GM19467 (cell line): Measurements from ENCODE around the gene TMEM254.
"Not testable (repeated sequence)": the region's sequence is repeated elsewhere in the genome, so short reads cannot be mapped to it uniquely, and the experiment has no call there.

Source experiments
- ATAC-seq: cut with Tn5 transposase; IDR thresholded peaks from one replicate; pipeline ENCODE4 v1.9.1; 2021; ENCODE audit warnings: mild to moderate bottlenecking, moderate library complexity; ENCODE audit not compliant: unreplicated experiment

Gene TMEM254, protein sequence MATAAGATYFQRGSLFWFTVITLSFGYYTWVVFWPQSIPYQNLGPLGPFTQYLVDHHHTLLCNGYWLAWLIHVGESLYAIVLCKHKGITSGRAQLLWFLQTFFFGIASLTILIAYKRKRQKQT

DNA sequence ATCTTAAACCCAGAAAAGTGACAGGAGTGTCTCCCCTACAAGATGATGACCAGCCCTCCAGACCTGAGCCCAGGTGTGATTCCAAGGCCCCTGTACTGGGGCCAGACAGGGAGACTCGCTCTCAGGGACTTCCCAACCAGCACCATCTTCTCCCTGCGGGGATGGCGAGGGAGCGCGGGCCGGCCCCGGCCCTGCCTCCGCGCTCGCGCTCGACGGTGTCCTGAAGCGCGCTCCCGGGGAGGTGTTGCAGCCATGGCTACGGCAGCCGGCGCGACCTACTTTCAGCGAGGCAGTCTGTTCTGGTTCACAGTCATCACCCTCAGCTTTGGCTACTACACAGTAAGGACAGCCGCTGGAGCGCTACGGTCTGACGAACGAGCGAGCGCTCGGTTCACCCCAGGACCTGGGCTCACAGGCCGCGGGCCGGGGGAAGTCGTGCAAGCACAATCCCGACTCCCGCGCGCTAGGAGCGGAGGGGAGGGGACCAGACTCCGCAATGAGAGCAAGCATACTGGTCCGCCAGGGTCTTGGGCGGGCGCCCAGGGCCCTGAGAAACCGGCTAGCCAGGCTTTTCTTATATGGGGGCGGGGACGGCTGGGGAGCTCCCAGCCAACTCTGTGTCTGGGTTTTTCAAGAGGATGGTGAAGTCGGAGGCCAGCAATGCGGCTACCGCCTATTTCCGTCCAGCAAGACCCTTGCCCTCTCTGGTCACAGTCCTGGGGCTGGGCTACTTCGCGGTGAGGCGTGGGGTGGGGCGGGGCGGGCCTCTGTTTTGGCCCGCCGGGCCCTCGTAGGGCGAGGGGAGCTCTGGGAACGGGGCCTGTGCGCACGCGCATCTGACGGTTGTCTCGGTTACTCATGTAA is at the start of gene TMEM254:
Gene TMEM254 (plus strand): TSS at position 218 of the 864 bp plus-strand sequence. CDS start 35 bp downstream, at position 253.
- ATAC-seq, result peak; percentile 92

DNA sequence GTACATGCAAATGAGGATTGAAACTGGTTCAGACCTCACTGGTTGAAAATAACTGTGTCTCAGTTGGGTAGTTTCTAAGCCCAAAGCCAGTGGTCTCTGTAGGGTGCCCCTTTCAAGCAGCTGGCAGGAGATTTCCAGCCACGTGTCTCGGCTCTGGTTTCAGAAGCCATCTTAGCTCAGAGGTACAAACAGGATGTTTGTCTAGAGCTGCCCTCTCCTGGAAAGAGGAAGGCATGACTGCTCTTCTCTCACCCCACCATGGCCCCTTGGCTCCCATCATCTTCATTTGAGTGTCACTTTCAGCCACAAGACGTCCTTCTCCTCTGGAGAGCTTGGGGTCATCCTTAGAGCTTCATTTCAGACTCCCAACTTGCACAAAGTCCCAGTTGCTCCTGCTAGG is 49.3 kb upstream of the TMEM254 start:
- ATAC-seq, result peak; percentile 89

DNA sequence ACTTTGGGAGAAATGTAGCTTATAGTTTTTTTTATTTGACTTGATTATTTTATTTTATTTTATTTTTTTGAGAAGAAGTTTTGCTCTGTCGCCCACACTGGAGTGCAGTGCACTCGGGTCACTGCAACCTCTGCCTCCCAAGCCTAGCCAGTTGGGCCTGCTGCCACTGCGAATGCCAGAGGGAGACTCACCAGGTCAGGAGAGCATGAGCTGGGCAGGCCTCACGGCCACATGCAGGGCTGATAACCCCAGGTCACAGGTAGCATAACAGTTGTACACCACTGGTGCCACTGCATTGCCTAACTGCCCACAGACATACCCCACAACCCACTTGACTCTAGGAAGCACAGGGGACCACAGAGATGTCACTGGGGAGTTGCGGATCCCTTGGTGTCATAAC is 48.6 kb upstream of the TMEM254 start:
- ATAC-seq, result not testable (repeated sequence)

DNA sequence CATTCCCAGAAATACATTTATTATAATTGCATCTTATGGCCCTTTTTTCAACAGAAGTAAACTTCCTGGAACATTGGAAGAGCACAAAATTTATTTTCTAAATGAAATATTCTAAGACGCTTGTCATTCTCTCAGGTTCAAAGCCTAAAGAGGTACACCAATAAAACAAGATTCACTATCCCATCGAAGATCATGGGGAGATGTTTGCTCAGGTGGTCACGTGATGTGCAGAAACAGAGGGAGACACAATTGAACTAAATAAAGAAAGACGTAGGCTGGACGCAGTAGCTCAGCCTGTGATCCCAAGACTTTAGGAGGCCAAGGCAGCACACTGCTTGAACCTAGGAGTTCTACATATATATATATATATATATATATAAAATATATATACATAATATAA is 46.0 kb upstream of the TMEM254 start:
- ATAC-seq, result no peak

DNA sequence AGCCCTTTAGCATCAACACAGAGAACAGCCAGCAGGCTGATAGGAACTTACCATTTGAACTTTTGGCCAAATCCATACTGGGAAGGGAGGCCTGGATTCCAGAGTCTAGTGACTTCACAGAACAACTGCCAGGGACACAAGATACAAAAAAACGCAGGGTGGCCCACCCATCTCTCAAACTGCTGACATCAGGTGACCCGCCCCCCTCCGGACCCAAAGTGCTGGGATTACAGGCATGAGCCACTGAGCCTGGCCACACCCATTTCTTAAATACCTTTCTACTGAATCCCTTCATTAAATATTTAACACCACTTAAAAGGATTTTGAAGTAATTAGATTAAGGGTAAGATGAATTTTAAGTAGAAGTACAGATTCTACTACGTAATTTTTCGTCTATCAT is 43.7 kb upstream of the TMEM254 start:
- not testable (repeated sequence) for ATAC-seq

DNA sequence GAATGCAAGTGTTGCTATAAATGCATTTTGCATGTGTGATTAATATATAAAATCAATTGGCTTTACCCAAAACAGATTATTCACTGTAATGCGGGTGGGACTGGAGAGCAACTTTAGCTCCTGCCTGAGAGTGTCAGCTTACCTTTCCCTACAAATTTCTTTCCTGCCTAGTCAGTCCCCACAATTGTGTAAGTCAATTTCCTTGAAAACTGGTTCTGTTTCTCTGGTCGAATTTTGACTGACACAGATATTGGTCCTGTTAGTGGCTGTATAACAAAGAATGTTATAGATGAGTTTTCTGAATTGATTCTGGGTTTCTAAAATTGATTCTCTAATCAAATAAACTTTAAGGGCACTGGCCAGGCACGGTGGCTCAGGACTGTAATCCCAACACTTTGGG is 43.0 kb upstream of the TMEM254 start:
- not testable (repeated sequence) for ATAC-seq

DNA sequence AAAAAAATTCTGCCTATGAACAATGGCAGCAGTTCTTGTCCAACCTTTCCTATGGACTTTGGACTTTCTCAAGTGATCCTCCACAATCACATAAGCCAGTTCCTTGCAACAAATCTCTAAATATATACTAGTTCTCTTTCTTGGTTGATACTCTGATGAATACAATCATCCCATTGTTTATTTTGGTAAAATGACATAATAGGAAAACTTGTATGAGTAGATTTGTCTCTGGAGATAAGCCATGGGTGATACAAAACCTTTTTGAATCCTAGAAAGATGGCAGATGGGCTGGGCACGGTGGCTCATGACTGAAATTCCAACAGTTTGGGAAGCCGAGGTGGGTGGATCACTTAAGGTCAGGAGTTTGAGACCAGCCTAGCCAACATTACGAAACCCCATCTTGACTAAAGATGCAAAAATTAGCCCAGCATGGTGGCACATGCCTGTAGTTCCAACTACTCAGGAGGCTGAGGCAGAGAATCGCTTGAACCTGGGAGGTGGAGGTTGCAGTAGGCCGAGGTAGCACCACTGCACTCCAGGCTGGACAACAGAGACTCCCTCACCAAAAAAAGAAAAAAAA is 41.5 kb upstream of the TMEM254 start:
- ATAC-seq, result not testable (repeated sequence)

DNA sequence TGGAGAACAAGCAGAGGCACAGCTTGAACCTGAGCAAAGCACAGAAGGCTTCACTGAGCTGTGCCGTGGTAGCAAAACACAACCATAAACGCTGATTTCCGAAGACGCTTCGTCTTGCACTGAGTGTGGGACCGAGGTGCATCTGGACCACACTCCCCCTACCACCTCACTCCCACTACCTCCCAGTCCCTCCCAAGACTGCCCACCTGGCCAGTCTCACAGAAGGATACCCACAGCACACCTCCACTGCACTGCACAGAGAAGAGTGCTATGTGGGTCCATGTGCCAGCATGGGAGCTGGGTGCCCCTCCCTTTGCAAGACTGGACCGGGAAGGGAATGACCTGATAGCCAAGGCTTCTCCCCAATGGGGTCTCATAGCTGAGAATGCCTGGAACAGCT is 40.2 kb upstream of the TMEM254 start:
- not testable (repeated sequence) for ATAC-seq

DNA sequence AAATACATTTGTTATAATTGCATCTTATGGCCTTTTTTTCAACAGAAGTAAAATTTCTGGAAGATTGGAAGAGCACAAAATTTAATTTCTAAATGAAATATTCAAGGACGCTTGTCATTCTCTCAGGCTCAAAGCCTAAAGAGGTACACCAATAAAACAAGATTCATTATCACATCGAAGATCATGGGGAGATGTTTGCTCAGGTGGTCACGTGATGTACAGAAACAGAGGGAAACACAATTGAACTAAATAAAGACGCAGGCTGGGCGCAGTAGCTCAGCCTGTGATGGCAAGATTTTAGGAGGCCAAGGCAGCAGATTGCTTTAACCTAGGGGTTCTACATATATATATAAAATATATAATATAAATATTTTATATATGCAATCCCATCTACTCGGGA is 37.3 kb upstream of the TMEM254 start:
- no peak for ATAC-seq

DNA sequence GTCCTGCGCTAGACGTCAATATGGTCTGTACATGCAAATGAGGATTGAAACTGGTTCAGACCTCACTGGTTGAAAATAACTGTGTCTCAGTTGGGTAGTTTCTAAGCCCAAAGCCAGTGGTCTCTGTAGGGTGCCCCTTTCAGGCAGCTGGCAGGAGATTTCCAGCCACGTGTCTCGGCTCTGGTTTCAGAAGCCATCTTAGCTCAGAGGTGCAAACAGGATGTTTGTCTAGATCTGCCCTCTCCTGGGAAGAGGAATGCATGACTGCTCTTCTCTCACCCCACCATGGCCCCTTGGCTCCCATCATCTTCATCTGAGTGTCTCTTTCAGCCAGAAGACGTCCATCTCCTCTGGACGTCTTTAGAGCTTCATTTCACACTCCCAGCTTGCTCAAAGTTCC is 33.5 kb upstream of the TMEM254 start:
- ATAC-seq, result not testable (repeated sequence)

DNA sequence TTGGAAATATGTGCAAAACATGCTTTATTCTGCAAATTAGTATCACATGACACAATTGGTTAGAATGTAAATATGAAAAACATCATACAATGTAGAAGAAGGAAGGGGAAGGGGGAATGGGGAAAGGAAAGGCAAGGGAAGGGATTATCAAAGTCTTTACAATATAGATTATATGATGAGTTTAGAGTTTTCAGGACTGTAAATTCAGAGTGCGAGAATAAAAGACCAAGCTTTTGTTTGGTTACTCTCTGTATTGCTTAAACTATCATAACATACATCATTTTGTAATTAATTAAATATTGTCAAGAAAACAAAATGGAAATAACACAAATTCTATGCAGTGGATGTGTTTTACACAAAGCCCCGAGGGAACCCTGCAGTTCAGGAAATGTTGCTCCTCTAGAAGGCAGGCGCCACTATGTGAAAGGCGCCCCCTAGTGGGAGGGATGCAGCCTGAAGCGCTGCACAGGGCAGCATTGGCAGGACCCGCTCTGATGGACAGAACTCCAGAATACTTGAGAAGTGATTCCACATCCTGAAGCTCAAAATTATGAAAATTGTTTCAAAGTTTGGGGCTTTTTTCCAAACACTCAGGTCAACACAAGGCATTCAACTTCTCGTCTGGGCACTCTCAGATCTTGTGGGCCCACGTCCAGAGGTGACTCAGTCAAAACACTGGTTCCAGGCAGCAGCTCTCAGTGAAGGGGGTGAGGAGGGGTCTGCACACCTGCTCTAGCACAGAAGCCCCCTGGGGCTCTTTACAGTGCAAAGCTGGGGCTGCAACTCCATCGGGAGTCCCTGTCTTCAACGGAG is 31.6 kb upstream of the TMEM254 start:
- ATAC-seq, result peak; percentile 73

DNA sequence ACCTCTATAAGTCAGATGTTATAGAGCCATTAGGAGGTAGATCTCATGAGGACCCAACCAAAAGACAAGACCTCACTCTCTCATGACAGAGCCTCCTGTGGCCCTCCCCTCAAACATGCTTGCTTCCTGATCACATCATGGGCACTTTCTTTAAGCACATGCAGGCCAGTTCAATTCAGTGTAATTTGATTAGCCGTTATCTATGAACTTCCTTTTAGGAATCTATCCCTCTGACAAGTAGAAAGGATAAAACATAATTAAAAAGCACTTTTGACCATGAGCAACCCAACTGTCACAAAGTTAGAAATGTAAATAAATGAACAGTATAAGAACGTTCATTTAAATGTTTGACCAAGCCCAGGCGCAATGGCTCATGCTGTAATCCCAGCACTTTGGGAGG is 27.7 kb upstream of the TMEM254 start:
- ATAC-seq, result no peak

DNA sequence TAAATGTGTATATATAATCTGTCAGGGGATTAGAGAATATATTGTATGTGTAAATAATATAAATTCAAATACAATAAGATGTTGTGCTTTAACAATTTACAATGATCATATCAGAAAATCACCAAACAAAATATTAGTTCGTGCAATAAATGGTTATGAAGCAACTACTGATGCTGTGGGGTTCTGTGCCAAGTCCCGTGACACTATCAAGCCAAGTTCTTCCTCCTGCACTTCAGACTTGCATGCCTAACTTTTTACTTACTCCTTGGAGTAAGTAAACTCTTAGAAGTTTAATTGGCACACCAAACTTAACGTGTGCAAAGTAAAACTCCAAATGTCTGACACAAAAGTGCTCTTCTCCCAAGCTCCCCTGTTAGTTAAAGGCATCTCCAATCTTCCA is 26.5 kb upstream of the TMEM254 start:
- ATAC-seq, result no peak

DNA sequence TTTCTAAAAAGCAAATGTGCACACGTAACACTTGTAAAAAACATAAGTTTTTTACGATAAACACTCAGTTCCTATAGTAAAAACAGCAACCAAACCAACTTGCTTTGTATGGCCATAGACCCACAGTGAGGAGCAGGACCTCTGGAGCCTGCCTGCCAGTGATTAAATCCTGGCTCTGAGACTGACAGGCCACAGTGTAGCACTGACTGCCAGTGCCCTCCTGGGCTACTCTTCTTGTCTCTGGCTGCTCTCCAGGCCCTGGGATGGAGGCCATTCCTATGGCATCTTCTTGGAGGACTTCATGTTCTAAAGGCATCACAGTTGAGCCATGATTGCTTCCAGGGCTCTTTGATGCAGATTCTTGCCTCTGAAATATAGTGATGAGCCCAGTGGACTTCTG is 22.7 kb upstream of the TMEM254 start:
- ATAC-seq, result no peak

DNA sequence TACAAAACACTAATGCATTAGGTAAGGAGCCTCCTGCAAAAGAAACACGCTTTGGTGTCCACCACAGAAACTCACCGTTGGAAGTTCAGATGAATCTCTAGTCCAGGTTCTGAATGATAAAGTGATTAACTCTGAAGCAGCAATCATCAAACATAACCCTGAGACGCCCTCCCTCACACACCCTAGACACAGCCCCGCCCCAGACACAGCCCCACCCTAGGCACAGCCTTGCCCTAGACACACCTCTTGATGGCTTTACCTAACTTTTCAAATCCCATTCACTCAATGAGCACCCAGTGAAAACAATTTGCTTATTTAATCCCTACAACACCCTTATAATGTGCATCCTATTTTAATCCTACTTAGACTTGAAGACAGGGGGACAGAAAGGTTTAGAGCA is 21.3 kb upstream of the TMEM254 start:
- no peak for ATAC-seq

DNA sequence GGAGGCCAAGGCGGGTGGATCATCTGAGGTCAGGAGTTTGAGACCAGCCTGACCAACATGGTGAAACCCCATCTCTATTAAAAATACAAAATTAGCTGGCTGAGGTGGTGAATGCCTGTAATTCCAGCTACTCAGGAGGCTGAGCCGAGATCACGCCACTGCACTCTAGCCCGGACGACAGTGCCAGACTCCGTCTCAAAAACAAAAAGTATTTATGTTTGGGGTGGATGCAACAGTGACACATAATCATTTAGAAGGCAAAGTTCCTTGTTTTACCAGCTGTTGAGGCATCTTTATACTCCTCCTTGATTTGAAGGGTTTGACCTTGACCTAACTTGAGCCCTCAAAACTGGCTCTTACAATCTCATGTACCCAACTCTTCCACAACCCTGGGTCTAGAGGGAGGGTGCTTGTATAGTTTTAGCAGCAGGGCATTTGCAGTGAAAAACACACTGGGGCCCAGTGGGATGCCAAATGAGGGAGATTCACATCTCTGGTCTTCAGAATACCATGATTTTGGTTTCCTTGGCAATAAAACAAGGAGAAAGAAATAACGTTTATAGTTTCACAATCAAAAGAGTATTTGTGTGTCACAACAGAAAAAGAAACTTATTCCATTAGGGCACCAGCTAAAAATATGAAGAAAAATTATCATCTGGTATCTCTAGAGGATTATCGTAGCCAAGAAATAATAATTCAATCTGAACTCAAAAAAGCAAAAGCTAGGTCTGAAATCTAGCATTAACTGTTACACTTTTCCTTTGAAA is 14.2 kb upstream of the TMEM254 start:
- no peak for ATAC-seq

DNA sequence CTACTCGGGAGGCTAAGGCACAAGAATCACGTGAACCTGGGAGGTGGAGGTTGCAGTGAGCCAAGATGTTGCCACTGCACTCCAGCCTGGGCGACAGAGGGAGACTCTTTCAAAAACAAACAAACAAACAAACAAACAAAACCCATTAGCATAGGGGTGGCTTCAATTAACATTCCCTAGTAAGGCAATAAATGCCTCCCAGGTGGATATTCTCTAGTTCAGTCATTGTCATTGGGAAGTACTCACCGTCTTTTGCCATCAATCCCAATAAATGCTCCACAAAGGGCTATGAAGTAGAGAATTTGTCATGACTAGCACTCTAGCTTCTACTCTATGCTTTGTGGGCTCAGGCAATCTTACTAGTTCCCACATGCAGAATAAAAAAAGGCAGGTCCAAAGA is 11.7 kb upstream of the TMEM254 start:
- ATAC-seq, result no peak

DNA sequence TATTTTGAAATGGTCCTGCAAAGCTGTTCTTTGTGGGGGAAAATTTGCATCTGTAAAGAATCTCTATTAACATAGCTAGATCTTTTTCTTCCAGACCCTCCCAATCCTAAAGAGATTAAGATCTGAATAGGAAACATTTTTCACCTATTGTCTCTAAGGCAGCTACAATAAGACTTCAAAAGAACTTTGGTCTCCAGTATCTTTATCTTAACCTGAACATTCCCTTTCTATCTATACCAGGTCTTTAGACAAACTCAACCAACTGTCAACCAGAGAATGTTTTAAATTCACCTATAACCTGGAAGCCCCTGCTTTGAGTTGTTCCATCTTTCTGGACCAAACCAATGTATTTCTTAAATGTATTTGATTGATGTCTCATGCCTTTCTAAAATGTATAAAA is 10.6 kb upstream of the TMEM254 start:
- not testable (repeated sequence) for ATAC-seq

DNA sequence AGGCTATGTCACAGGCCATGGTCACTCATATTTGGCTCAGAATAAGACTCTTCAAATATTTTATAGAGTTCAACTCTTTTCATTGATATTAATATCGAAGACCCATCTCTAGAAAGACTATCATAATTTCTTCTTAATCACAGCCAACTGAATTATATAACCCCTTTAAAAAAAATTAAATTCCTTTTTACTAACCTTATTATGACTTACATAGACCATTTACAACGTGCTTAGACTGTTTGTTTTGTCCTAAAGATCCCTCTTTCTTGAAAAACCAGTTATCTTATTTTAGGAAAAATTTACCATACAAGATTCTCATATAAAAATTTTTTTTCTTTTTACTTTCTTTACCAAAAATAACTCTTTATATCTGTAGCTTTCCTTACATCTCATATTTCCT is 10.2 kb upstream of the TMEM254 start:
- ATAC-seq, result no peak

DNA sequence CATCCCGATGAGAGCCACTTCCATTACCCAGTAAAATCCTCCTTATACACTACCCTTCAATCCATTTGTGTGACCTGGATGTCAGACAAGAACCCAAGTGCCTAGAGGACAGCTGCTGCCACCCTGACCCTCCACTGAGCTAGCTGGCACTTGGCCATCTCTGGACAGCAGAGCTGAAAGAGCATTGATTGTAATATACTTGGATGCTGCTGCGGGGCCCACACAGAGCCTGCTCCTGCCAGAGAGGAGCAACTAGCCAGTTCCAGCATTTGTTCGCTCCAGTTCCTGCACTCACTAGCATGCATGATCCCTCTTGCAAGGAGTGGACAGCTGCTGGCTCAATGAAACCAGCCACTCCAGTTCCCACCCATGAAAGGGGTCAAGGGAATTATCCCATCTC is 8.4 kb upstream of the TMEM254 start:
- no peak for ATAC-seq

DNA sequence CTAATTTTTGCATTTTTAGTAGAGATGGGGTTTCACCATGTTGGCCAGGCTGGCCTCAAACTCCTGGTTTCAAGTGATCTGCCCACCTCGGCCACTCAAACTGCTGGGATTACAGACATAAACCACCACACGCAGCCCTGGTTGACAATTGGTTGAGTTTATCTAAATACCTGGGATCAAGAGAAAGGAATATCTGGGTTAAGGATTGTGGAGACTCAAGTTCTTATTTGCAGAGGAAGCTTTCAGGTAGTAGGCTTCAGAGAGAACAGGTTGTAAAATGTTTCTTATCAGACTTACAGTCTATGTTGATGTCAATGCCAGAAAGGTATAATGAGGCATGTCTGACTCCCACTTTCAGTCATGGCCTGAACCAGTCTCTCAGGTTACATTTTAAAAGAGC is 5.9 kb upstream of the TMEM254 start:
- ATAC-seq, result no peak
